Measurements from ENCODE around the gene SCN5A. TPM values are rescaled to one million over a fixed set of nuclear protein-coding genes. Genes with fewer than 3 reads are reported as not detected.

The SCN5A gene
- total and polyA plus RNA-seq, 12 donors = 0.04 to 2.1 (median 0.33) TPM; not detected in 2

GRCh38 chr3:38528457-38528856, 121.0 kb downstream of the SCN5A start:
- Histone ChIP-seq H3K9me3 (replicated peaks in 1 of 3) (no peaks in the 10 kb centered on the region), H3K27me3 (no peaks in the 10 kb centered on the region), H3K27ac (no peak overlapping the region), H3K36me3 (replicated peaks in 1 of 2) (peaks cover 0 to 24% of the 10 kb centered on the region in 2 donors), H3K4me1 (replicated peaks in 1 of 2) (no peaks in the 10 kb centered on the region), H3K4me3 (no peak overlapping the region)
- intact Hi-C loops (cut with DNase I) = loop anchor here (5.0 to 10.0 kb wide), 3 partner anchors 124 to 476 kb away; no protein-coding TSS in a partner anchor
- no peak for TF ChIP-seq CTCF (IDR thresholded peaks at IDR 0.05)
- TF ChIP-seq POLR2A (IDR thresholded peaks at IDR 0.05) = no peak
- DNase-seq = no peak
- WGBS, 4 donors = 80 to 100% (median 93%) methylated on average over 1 of the region's 1 CpG

GRCh38 chr3:38526792-38527191, 122.7 kb downstream of the SCN5A start:
- H3K9me3 ChIP-seq (replicated peaks in 1 of 3) = no peaks in the 10 kb centered on the region
- no peak for DNase-seq
- peaks cover 0 to 25% of the 10 kb centered on the region in 2 donors for H3K36me3 ChIP-seq (replicated peaks in 1 of 2)
- H3K27ac ChIP-seq = no peak overlapping the region
- H3K4me1 ChIP-seq (replicated peaks in 1 of 2) = no peaks in the 10 kb centered on the region
- TF ChIP-seq POLR2A (IDR thresholded peaks at IDR 0.05) (no peak), CTCF (IDR thresholded peaks at IDR 0.05) (no peak)
- no peak overlapping the region for H3K4me3 ChIP-seq
- WGBS, 4 donors = 97 to 100% (median 98%) methylated on average over 5 to 14 of the region's 14 CpGs
- intact Hi-C loops (cut with DNase I) = loop anchor here (5.0 to 10.0 kb wide), 3 partner anchors 126 to 478 kb away; no protein-coding TSS in a partner anchor
- no peaks in the 10 kb centered on the region for H3K27me3 ChIP-seq

GRCh38 chr3:38524141-38524739, 125.2 kb downstream of the SCN5A start:
- 87 to 90% (median 89%) methylated on average over 5 of the region's 5 CpGs for WGBS, 4 donors
- intact Hi-C loops (cut with DNase I) = loop anchor here (10.0 kb wide), 2 partner anchors 131 to 481 kb away; no protein-coding TSS in a partner anchor
- Histone ChIP-seq H3K4me3 (no peak overlapping the region), H3K4me1 (replicated peaks in 1 of 2) (no peaks in the 10 kb centered on the region), H3K27ac (no peak overlapping the region), H3K36me3 (replicated peaks in 1 of 2) (peaks cover 0 to 25% of the 10 kb centered on the region in 2 donors), H3K27me3 (no peaks in the 10 kb centered on the region), H3K9me3 (replicated peaks in 1 of 3) (no peaks in the 10 kb centered on the region)
- no peak for TF ChIP-seq CTCF (IDR thresholded peaks at IDR 0.05)
- TF ChIP-seq POLR2A (IDR thresholded peaks at IDR 0.05) = no peak
- no peak for DNase-seq

GRCh38 chr3:38522002-38522401, 127.5 kb downstream of the SCN5A start:
- Histone ChIP-seq H3K27me3 (no peaks in the 10 kb centered on the region), H3K36me3 (replicated peaks in 1 of 2) (peaks cover 0 to 30% of the 10 kb centered on the region in 2 donors), H3K9me3 (replicated peaks in 1 of 3) (no peaks in the 10 kb centered on the region), H3K4me3 (no peak overlapping the region), H3K4me1 (replicated peaks in 1 of 2) (no peaks in the 10 kb centered on the region), H3K27ac (no peak overlapping the region)
- intact Hi-C loops (cut with DNase I) = loop anchor here (10.0 kb wide), 2 partner anchors 133 to 483 kb away; no protein-coding TSS in a partner anchor
- no peak for TF ChIP-seq CTCF (IDR thresholded peaks at IDR 0.05)
- TF ChIP-seq POLR2A (IDR thresholded peaks at IDR 0.05) = no peak
- no peak for DNase-seq
- 82 to 87% (median 83%) methylated on average over 6 of the region's 6 CpGs for WGBS, 4 donors
